Renal cortex interstitium (tissue), 11 donors: ENCODE results near the gene RGS6. TPM values are rescaled to one million over a fixed set of nuclear protein-coding genes. Genes with fewer than 3 reads are reported as not detected.
A peak's percentile ranks its signal among the peaks of the same experiment; 100 is the strongest.
"Not testable (repeated sequence)": the region's sequence is repeated elsewhere in the genome, so short reads cannot be mapped to it uniquely, and the experiment has no call there.

Source experiments
- DNase-seq, 11 donors: peaks; one replicate each; pipeline ENCODE4 v3.0.0-alpha.2; 2013; ENCODE audit warnings: low read depth in 9 of 11, low spot score in 4 of 11; ENCODE audit errors: extremely low read depth in 1 of 11
- polyA plus RNA-seq, 3 donors: library from polyadenylated mRNA; unstranded; fragments of 120-200 nt; gene quantifications; one replicate each; pipeline ENCODE4 v1.2.1, GENCODE V29; 2013; ENCODE audit not compliant: insufficient read length in 3 of 3

The RGS6 gene
- polyA plus RNA-seq, 3 donors = 1.4 to 1.7 (median 1.4) TPM

GRCh38 chr14:71941616-71942015 is 9.4 kb downstream of the RGS6 start:
- DNase-seq = not testable (repeated sequence)

GRCh38 chr14:71942904-71943694 is 10.9 kb downstream of the RGS6 start:
- no peak for DNase-seq

- no peak for DNase-seq
Observed at GRCh38 chr14:71943695-71944018, 11.4 kb downstream of the RGS6 start.

GRCh38 chr14:71947947-71948500 is 15.8 kb downstream of the RGS6 start:
- no peak for DNase-seq

- no peak for DNase-seq
Observed at GRCh38 chr14:71952381-71953363, 20.4 kb downstream of the RGS6 start.

- no peak for DNase-seq
Observed at GRCh38 chr14:71956920-71957563, 24.8 kb downstream of the RGS6 start.

- DNase-seq = no peak
Observed at GRCh38 chr14:71959055-71959454, 26.8 kb downstream of the RGS6 start.

- DNase-seq = no peak
Observed at GRCh38 chr14:71960494-71961353, 28.5 kb downstream of the RGS6 start.

GRCh38 chr14:71961972-71962371 is 29.7 kb downstream of the RGS6 start:
- no peak for DNase-seq

- DNase-seq = no peak
Observed at GRCh38 chr14:71964716-71965115, 32.5 kb downstream of the RGS6 start.

- no peak for DNase-seq
Observed at GRCh38 chr14:71966528-71966927, 34.3 kb downstream of the RGS6 start.

GRCh38 chr14:71967704-71968103 is 35.5 kb downstream of the RGS6 start:
- no peak for DNase-seq

- DNase-seq = no peak
Observed at GRCh38 chr14:71970272-71970671, 38.0 kb downstream of the RGS6 start.

GRCh38 chr14:71985538-71986189 is 53.4 kb downstream of the RGS6 start:
- peak in 8 of 11 donors; percentile 15 to 47 (median 33) for DNase-seq

- DNase-seq = no peak
Observed at GRCh38 chr14:71988476-71988875, 56.2 kb downstream of the RGS6 start.

GRCh38 chr14:71988939-71989338 is 56.7 kb downstream of the RGS6 start:
- DNase-seq = no peak

GRCh38 chr14:71994416-71994815 is 62.2 kb downstream of the RGS6 start:
- DNase-seq = no peak

GRCh38 chr14:71995741-71996140 is 63.5 kb downstream of the RGS6 start:
- no peak for DNase-seq
